IMR-90 (cell line): ENCODE data around the gene B3GAT1. TPM values are rescaled to one million over a fixed set of nuclear protein-coding genes. Genes with fewer than 3 reads are reported as not detected.

Source experiments
- ATAC-seq: fragments of 200-7000 bp; cut with Tn5 transposase; 2 replicates; pipeline ENCODE4 v1.9.1; 2020; ENCODE audit warnings: low read depth, mild to moderate bottlenecking, moderate library complexity
- BruUV-seq: library from RNA; stranded (reverse); fragments of 400-500 nt; replicated peaks from 2 replicates; lab custom pipeline; 2021; lab: Mats Ljungman, UMichigan
- CTCF ChIA-PET: fragments of 300-600 bp; formaldehyde crosslinking; extraction: SDS; loops from one replicate; lab custom pipeline; 2021; ENCODE audit warnings: antibody characterized with exemption; lab: Yijun Ruan, JAX
- POLR2A ChIA-PET: fragments of 300-600 bp; sonication (Branson Sonifier 250); formaldehyde crosslinking; loops from one replicate; lab custom pipeline; 2022; ENCODE audit warnings: antibody characterized with exemption; ENCODE audit not compliant: unreplicated experiment; lab: Charles Lee
- DNase-seq: peaks from one replicate; pipeline ENCODE4 v3.0.0; 2013
- H2AFZ ChIP-seq: replicated peaks from 2 replicates; pipeline ENCODE3; 2013; ENCODE audit warnings: low read length, mild to moderate bottlenecking; ENCODE audit not compliant: poor library complexity
- H2AK5ac ChIP-seq: 2 replicates; pipeline ENCODE4 v1.6.1; 2013; ENCODE audit warnings: low read depth, low read length, inconsistent platforms
- H2AK9ac ChIP-seq: replicated peaks from 2 replicates; pipeline ENCODE3; 2013; ENCODE audit warnings: mild to moderate bottlenecking, low read depth, low read length, moderate library complexity; ENCODE audit not compliant: poor library complexity
- H2BK120ac ChIP-seq: 2 replicates; pipeline ENCODE4 v1.6.1; 2013; ENCODE audit warnings: low read depth, low read length, inconsistent platforms
- H2BK15ac ChIP-seq: 3 replicates; pipeline ENCODE4 v1.6.1; 2013; ENCODE audit warnings: low read depth, low read length, inconsistent platforms
- H2BK20ac ChIP-seq: 2 replicates; pipeline ENCODE4 v1.6.1; 2013; ENCODE audit warnings: low read depth, mild to moderate bottlenecking, inconsistent platforms, low read length, moderate library complexity
- H2BK5ac ChIP-seq: 2 replicates; pipeline ENCODE4 v1.6.1; 2013; ENCODE audit warnings: mild to moderate bottlenecking, low read depth, low read length, inconsistent platforms; ENCODE audit not compliant: poor library complexity, severe bottlenecking
- H3K14ac ChIP-seq: replicated peaks from 2 replicates; pipeline ENCODE4 v1.6.1; 2013; ENCODE audit warnings: low read depth, low read length, inconsistent platforms
- H3K18ac ChIP-seq: 2 replicates; pipeline ENCODE4 v1.6.1; 2013; ENCODE audit warnings: low read depth, low read length, control low read depth
- H3K23ac ChIP-seq: 2 replicates; pipeline ENCODE4 v1.6.1; 2013; ENCODE audit warnings: low read depth, low read length, inconsistent platforms
- H3K27ac ChIP-seq: 2 replicates; pipeline ENCODE4 v1.5.1; 2013; ENCODE audit warnings: mild to moderate bottlenecking, control low read depth, low read length; ENCODE audit not compliant: insufficient read depth
- H3K27me3 ChIP-seq: 2 replicates; pipeline ENCODE4 v1.6.1; 2013; ENCODE audit warnings: low read length; ENCODE audit not compliant: control insufficient read depth, insufficient read depth
- H3K36me3 ChIP-seq: 2 replicates; pipeline ENCODE4 v1.6.1; 2013; ENCODE audit warnings: low read length, mixed read lengths; ENCODE audit not compliant: control insufficient read depth, insufficient read depth
- H3K4ac ChIP-seq: 2 replicates; pipeline ENCODE4 v1.6.1; 2013; ENCODE audit warnings: low read depth, low read length, inconsistent platforms
- H3K4me1 ChIP-seq: 2 replicates; pipeline ENCODE4 v1.6.1; 2013; ENCODE audit warnings: low read length, mixed read lengths; ENCODE audit not compliant: control insufficient read depth, insufficient read depth
- H3K4me2 ChIP-seq: 2 replicates; pipeline ENCODE4 v1.6.1; 2013; ENCODE audit warnings: low read depth, mild to moderate bottlenecking, control low read depth, low read length, moderate library complexity
- H3K4me3 ChIP-seq: 2 replicates; pipeline ENCODE4 v1.5.1; 2013; ENCODE audit warnings: low read depth, mild to moderate bottlenecking, control low read depth, low read length, moderate library complexity; ENCODE audit not compliant: insufficient read depth
- H3K56ac ChIP-seq: 2 replicates; pipeline ENCODE4 v1.6.1; 2013; ENCODE audit warnings: low read length, inconsistent platforms; ENCODE audit not compliant: insufficient read depth; ENCODE audit errors: extremely low read depth
- H3K79me1 ChIP-seq, 2 experiments: 2 replicates each; pipeline ENCODE4 v1.6.1; 2013; ENCODE audit warnings: low read length in 2 of 2, inconsistent platforms in 1 of 2, low read depth in 1 of 2
- H3K9ac ChIP-seq: 2 replicates; pipeline ENCODE4 v1.6.1; 2013; ENCODE audit warnings: low read depth, low read length, control low read depth
- H3K9me1 ChIP-seq: 2 replicates; pipeline ENCODE4 v1.6.1; 2013; ENCODE audit warnings: low read length, inconsistent platforms; ENCODE audit not compliant: insufficient read depth
- H3K9me3 ChIP-seq: 2 replicates; pipeline ENCODE4 v1.6.1; 2013; ENCODE audit warnings: low read length; ENCODE audit not compliant: control insufficient read depth, insufficient read depth
- H4K20me1 ChIP-seq: 2 replicates; pipeline ENCODE4 v1.6.1; 2013; ENCODE audit warnings: low read length, inconsistent platforms; ENCODE audit not compliant: insufficient read depth
- H4K5ac ChIP-seq: 2 replicates; pipeline ENCODE4 v1.6.1; 2013; ENCODE audit warnings: mild to moderate bottlenecking, low read depth, low read length, control low read depth
- H4K8ac ChIP-seq, 2 experiments: 2 replicates each; pipeline ENCODE4 v1.6.1; 2013; ENCODE audit warnings: low read depth in 2 of 2, low read length in 2 of 2, control low read depth in 1 of 2, inconsistent platforms in 1 of 2
- H4K91ac ChIP-seq: 2 replicates; pipeline ENCODE4 v1.6.1; 2013; ENCODE audit warnings: low read depth, low read length, inconsistent platforms; ENCODE audit not compliant: insufficient read depth
- CEBPB ChIP-seq: IDR thresholded peaks from 2 replicates; pipeline ENCODE4 v1.6.1; 2012; ENCODE audit warnings: low read depth, low read length, improper control_type of control experiment
- MAFK ChIP-seq: IDR thresholded peaks from 2 replicates; pipeline ENCODE4 v1.6.1; 2012; ENCODE audit warnings: low read depth, low read length, improper control_type of control experiment
- MAZ ChIP-seq: IDR thresholded peaks from 2 replicates; pipeline ENCODE4 v1.6.1; 2012; ENCODE audit warnings: low read depth, mild to moderate bottlenecking, low read length, improper control_type of control experiment, moderate library complexity, borderline replicate concordance
- MXI1 ChIP-seq: IDR thresholded peaks from 2 replicates; pipeline ENCODE4 v1.6.1; 2012; ENCODE audit warnings: low read depth, mild to moderate bottlenecking, low read length, moderate library complexity, borderline replicate concordance
- RCOR1 ChIP-seq: IDR thresholded peaks from 2 replicates; pipeline ENCODE4 v1.6.1; 2012; ENCODE audit warnings: mild to moderate bottlenecking, low read length, improper control_type of control experiment; ENCODE audit not compliant: insufficient replicate concordance
- SMC3 ChIP-seq: fragments of 150-350 bp; IDR thresholded peaks from 2 replicates; pipeline ENCODE4 v1.6.1; 2016; ENCODE audit warnings: low read depth, mild to moderate bottlenecking, antibody characterized with exemption, low read length, moderate library complexity
- USF2 ChIP-seq: fragments of 150-350 bp; IDR thresholded peaks from 2 replicates; pipeline ENCODE4 v1.6.1; 2017; ENCODE audit warnings: mild to moderate bottlenecking, antibody characterized with exemption, low read length, low read depth
- WGBS, 2 experiments: methylation state at CpG; one replicate each; pipeline versions ENCODE4 v1.1.5 to v1.1.7; 2013; ENCODE audit warnings: missing lambda C conversion rate in 2 of 2; ENCODE audit not compliant: insufficient read length in 1 of 2; ENCODE audit errors: extremely low coverage in 2 of 2; 5-methylcytosine and 5-hydroxymethylcytosine counted together
- dilution Hi-C: fragments of 300-500 bp; cut with HindIII; formaldehyde crosslinking; loops from one replicate; pipeline ENCODE4 v1.14.3; 2018; ENCODE audit warnings: low sequenced_read_pairs; ENCODE audit not compliant: unreplicated experiment
- in situ Hi-C: fragments of 300-500 bp; cut with MboI; formaldehyde crosslinking; loops from 3 replicates; pipeline ENCODE4 v1.14.3; 2019; ENCODE audit warnings: low sequenced_read_pairs, inconsistent platforms, mixed read lengths
- intact Hi-C: fragments of 100-400 bp; cut with micrococcal nuclease; formaldehyde crosslinking; loops from 2 replicates; pipeline ENCODE4 v1.10.0; 2022
- polyA plus RNA-seq, 3 experiments: library from polyadenylated mRNA; depleted of rRNA; stranded (reverse); fragments of >200 nt; gene quantifications; 2 replicates each; pipeline ENCODE4 v1.2.3, GENCODE V29; 2012; ENCODE audit warnings: low replicate concordance in 1 of 3
- total RNA-seq: library from RNA; depleted of rRNA; stranded (reverse); fragments of >200 nt; gene quantifications from 2 replicates; pipeline ENCODE4 v1.2.3, GENCODE V29; 2012

Gene B3GAT1
- total and polyA plus RNA-seq, 2 of the 4 experiments (the other 2 are of a cell fraction) = not detected

- Histone ChIP-seq H2BK20ac (no peak overlapping the region), H2AK9ac (no peak overlapping the region), H3K27ac (no peak overlapping the region), H3K14ac (no peak overlapping the region), H2BK120ac (no peak overlapping the region), H3K9me3 (no peaks in the 10 kb centered on the region), H2BK5ac (no peak overlapping the region), H4K8ac (no peak overlapping the region), H4K91ac (no peak overlapping the region), H2BK15ac (no peak overlapping the region), H3K9me1 (no peaks in the 10 kb centered on the region), H3K18ac (no peak overlapping the region), H2AK5ac (no peak overlapping the region), H2AFZ (peak overlapping the region; percentile 65), H3K36me3 (no peaks in the 10 kb centered on the region), H3K27me3 (peaks cover 14% of the 10 kb centered on the region), H3K56ac (no peak overlapping the region), H4K20me1 (no peaks in the 10 kb centered on the region), H3K4me2 (peak overlapping the region; percentile 47), H3K4me3 (no peak overlapping the region), H3K23ac (no peak overlapping the region), H4K5ac (no peak overlapping the region), H3K79me1 (no peaks in the 10 kb centered on the region), H3K4me1 (no peaks in the 10 kb centered on the region), H3K9ac (no peak overlapping the region), H3K4ac (no peak overlapping the region)
- ChIA-PET CTCF (no interaction called here), POLR2A (no interaction called here)
- 8% methylated on average over 15 of the region's 40 CpGs; no CpG with 5 or more reads in 1 of the 2 experiments for WGBS, 2 experiments
- dilution Hi-C loops (no loop called here), intact Hi-C loops (no loop called here), in situ Hi-C loops (no loop called here)
- DNase-seq (no peak), ATAC-seq (peak; percentile 9; the same call in 1 of the 2 replicates)
- BruUV-seq = no TSS peak
- no peak for TF ChIP-seq MXI1
- no peak for TF ChIP-seq USF2
- TF ChIP-seq CEBPB = no peak
- no peak for TF ChIP-seq MAZ
- no peak for TF ChIP-seq RCOR1
- no peak for TF ChIP-seq MAFK
- TF ChIP-seq SMC3 = no peak
Observed at GRCh38 chr11:134332189-134332631, 79.8 kb downstream of the B3GAT1 start.
